ENCODE measurements around the gene CDC27. TPM values are rescaled to one million over a fixed set of nuclear protein-coding genes. Genes with fewer than 3 reads are reported as not detected.
"Not testable (repeated sequence)": the region's sequence is repeated elsewhere in the genome, so short reads cannot be mapped to it uniquely, and the experiment has no call there.

Gene CDC27
- total RNA-seq, 2 experiments from 2014 or later = 74.3 to 164 TPM

DNA sequence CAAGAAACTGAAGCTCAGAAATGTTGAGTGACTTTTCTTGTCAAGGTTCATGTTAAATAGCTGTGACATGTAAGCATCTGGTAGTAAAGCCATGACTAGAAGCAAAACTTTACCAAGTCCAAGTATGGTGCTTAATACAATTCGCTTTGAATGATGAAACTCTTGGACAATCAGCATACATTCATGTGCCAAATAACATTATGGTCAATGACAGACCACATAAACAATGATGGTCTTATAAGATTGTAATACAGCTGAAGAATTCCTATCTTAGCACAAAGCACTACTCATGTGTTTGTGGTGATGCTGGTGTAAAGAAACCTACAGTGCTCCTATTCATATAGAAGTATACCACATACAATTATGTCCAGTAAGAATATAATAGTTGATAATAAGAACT lies 112.9 kb downstream of the CDC27 start:
- POLR2A ChIA-PET = interaction anchor here (0.6 to 0.8 kb wide), 2 partner anchors 83 to 1316 kb away, joined by 5 to 7 read pairs; no protein-coding TSS in a partner anchor

DNA sequence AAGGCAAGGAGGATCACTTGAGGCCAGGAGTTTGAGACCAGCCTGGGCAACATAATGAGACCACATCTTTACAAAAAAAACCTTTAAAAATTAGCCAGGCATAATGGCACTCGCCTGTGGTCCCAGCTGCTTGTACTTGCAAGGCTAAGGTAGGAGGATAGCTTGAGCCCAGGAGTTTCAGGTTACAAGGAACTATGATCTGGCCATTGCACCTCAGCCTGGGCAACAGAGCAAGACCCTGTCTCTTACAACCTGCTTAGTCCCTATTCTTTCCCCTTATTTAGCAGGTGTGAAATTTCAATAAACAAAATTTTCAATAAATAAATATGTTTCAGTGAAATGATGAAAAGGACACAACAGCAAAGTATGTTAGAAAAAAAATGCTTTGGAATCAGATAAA lies 114.7 kb downstream of the CDC27 start:
- H3K4me3 ChIP-seq (ENCODE audit: low read depth, low read length, poor library complexity, severe bottlenecking); H3K9me3 ChIP-seq (ENCODE audit: low read length); H3K9me2 ChIP-seq (ENCODE audit: insufficient read depth, low read length); H3K27ac ChIP-seq (ENCODE audit: low read depth, low read length, poor library complexity, severe bottlenecking); BruUV-seq (replicated peaks); CTCF ChIA-PET (ENCODE audit: unreplicated experiment); intact Hi-C loops (cut with micrococcal nuclease; ENCODE audit: unreplicated experiment); DNase-seq (ENCODE audit: low spot score); H3K36me3 ChIP-seq (ENCODE audit: insufficient read depth, low read length); H3K4me2 ChIP-seq (ENCODE audit: low read length); H2AFZ ChIP-seq (ENCODE audit: low read length); H4K20me1 ChIP-seq (ENCODE audit: insufficient read depth, low read length); POLR2A ChIA-PET; H3K79me2 ChIP-seq (ENCODE audit: insufficient read depth, low read depth, low read length): not testable (repeated sequence)
- H3K4me1 ChIP-seq (ENCODE audit: insufficient read depth, low read length, poor library complexity, severe bottlenecking) = peaks cover 10% of the 10 kb centered on the region

More for the DNA sequence above, 112.9 kb downstream of the CDC27 start:
- no TSS peak for BruUV-seq (replicated peaks)
- TF ChIP-seq, protein P1, sequence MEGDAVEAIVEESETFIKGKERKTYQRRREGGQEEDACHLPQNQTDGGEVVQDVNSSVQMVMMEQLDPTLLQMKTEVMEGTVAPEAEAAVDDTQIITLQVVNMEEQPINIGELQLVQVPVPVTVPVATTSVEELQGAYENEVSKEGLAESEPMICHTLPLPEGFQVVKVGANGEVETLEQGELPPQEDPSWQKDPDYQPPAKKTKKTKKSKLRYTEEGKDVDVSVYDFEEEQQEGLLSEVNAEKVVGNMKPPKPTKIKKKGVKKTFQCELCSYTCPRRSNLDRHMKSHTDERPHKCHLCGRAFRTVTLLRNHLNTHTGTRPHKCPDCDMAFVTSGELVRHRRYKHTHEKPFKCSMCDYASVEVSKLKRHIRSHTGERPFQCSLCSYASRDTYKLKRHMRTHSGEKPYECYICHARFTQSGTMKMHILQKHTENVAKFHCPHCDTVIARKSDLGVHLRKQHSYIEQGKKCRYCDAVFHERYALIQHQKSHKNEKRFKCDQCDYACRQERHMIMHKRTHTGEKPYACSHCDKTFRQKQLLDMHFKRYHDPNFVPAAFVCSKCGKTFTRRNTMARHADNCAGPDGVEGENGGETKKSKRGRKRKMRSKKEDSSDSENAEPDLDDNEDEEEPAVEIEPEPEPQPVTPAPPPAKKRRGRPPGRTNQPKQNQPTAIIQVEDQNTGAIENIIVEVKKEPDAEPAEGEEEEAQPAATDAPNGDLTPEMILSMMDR (conservative IDR thresholded peaks at IDR 0.05; ENCODE audit: low read length) = no peak
- no peak for TF ChIP-seq EZH2phosphoT487 (IDR thresholded peaks at IDR 0.05; ENCODE audit: borderline replicate concordance, low read depth, low read length)
- Histone ChIP-seq H3K27ac (ENCODE audit: low read depth, low read length, poor library complexity, severe bottlenecking) (no peak overlapping the region), H3K9me3 (ENCODE audit: low read length) (no peaks in the 10 kb centered on the region), H3K4me3 (ENCODE audit: low read depth, low read length, poor library complexity, severe bottlenecking) (no peak overlapping the region), H3K4me2 (ENCODE audit: low read length) (no peak overlapping the region), H3K4me1 (ENCODE audit: insufficient read depth, low read length, poor library complexity, severe bottlenecking) (peaks cover 3% of the 10 kb centered on the region), H3K36me3 (ENCODE audit: insufficient read depth, low read length) (peaks cover 14% of the 10 kb centered on the region), H4K20me1 (ENCODE audit: insufficient read depth, low read length) (no peaks in the 10 kb centered on the region), H3K9me2 (ENCODE audit: insufficient read depth, low read length) (no peaks in the 10 kb centered on the region), H2AFZ (ENCODE audit: low read length) (no peak overlapping the region), H3K79me2 (ENCODE audit: insufficient read depth, low read depth, low read length) (no peaks in the 10 kb centered on the region; the same call in 1 of the 2 replicates)
- CTCF ChIA-PET (ENCODE audit: unreplicated experiment) = no interaction called here
- no peak for DNase-seq (ENCODE audit: low spot score)
- intact Hi-C loops (cut with micrococcal nuclease; ENCODE audit: unreplicated experiment) = no loop called here

DNA sequence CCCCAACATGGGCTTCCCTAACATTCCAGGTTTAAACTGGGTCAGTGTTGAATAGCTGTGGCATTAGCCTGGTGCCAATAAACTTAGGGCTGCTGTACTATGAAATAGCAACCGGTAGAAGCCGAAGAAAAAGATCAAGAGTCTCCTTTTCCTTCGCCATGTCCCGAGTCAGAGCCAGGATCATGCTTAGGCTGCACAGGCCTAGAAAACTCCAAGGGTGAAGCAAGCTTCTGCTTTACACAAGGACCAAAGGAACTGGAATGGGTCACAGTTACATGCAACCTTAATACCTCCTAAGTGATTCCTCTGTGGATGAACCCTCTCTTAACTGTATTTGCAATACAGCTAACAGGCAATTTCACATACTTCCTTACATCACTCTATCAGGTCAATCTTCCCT lies 115.5 kb downstream of the CDC27 start:
- POLR2A ChIA-PET; H3K36me3 ChIP-seq (ENCODE audit: insufficient read depth, low read length); intact Hi-C loops (cut with micrococcal nuclease; ENCODE audit: unreplicated experiment); H3K9me3 ChIP-seq (ENCODE audit: low read length); H3K4me2 ChIP-seq (ENCODE audit: low read length); H4K20me1 ChIP-seq (ENCODE audit: insufficient read depth, low read length); H3K4me3 ChIP-seq (ENCODE audit: low read depth, low read length, poor library complexity, severe bottlenecking); BruUV-seq (replicated peaks); CTCF ChIA-PET (ENCODE audit: unreplicated experiment); H2AFZ ChIP-seq (ENCODE audit: low read length); H3K9me2 ChIP-seq (ENCODE audit: insufficient read depth, low read length); DNase-seq (ENCODE audit: low spot score); H3K79me2 ChIP-seq (ENCODE audit: insufficient read depth, low read depth, low read length); H3K27ac ChIP-seq (ENCODE audit: low read depth, low read length, poor library complexity, severe bottlenecking): not testable (repeated sequence)
- peaks cover 10% of the 10 kb centered on the region for H3K4me1 ChIP-seq (ENCODE audit: insufficient read depth, low read length, poor library complexity, severe bottlenecking)

DNA sequence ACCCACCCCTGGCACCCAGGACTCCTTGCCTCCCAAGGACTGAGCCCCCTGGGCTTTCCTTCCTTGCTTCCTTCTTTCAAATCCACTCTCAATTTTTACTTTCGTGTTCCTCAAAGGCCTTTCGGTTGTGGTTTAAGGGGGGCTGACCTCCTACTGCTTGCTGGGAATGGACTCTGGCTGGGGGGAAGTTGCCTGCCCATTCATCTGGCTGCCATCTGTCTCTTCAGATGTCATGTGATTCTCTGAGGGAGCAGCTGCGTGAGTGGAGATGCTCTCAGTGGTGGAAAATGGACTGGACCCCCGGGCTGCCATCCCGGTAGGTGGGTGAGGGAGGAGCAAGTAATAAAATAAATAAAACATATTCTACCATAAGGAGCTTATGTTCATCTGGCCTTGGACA lies 116.2 kb downstream of the CDC27 start:
- Histone ChIP-seq H3K4me2 (ENCODE audit: low read length) (no peak overlapping the region), H3K9me2 (ENCODE audit: insufficient read depth, low read length) (no peaks in the 10 kb centered on the region), H3K27ac (ENCODE audit: low read depth, low read length, poor library complexity, severe bottlenecking) (no peak overlapping the region), H3K36me3 (ENCODE audit: insufficient read depth, low read length) (0 out of 2 replicates have a peak, but pooled peaks cover 4% of the 10 kb centered on the region), H3K9me3 (ENCODE audit: low read length) (no peaks in the 10 kb centered on the region), H3K4me3 (ENCODE audit: low read depth, low read length, poor library complexity, severe bottlenecking) (no peak overlapping the region), H2AFZ (ENCODE audit: low read length) (no peak overlapping the region), H4K20me1 (ENCODE audit: insufficient read depth, low read length) (no peaks in the 10 kb centered on the region), H3K4me1 (ENCODE audit: insufficient read depth, low read length, poor library complexity, severe bottlenecking) (peaks cover 10% of the 10 kb centered on the region), H3K79me2 (ENCODE audit: insufficient read depth, low read depth, low read length) (no peaks in the 10 kb centered on the region)
- DNase-seq (ENCODE audit: low spot score) = no peak
- ChIA-PET POLR2A (no interaction called here), CTCF (ENCODE audit: unreplicated experiment) (no interaction called here)
- BruUV-seq (replicated peaks) = no TSS peak
- intact Hi-C loops (cut with micrococcal nuclease; ENCODE audit: unreplicated experiment) = no loop called here
- TF ChIP-seq, protein P1 (conservative IDR thresholded peaks at IDR 0.05; ENCODE audit: low read length) = no peak
- TF ChIP-seq EZH2phosphoT487 (IDR thresholded peaks at IDR 0.05; ENCODE audit: borderline replicate concordance, low read depth, low read length) = no peak

DNA sequence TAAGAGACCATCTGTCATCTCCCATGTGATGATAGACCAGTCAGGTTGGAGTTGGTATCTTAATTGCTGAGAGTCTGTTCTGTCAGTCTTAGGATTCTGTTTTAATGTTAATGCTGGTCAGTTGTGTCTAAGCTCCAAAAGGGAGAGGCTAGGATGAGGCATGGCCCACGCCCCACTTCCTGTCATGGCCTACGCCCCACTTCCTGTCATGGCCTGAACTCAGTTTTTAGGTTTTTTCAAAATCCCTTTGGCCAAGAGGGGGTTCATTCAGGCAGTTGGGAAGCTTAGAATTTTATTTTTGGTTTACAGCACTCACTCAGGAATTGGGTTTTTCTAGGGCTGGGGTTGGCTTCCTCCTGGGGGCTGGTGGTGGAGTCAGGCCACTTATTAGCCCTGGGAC lies 117.9 kb downstream of the CDC27 start:
- H3K9me2 ChIP-seq (ENCODE audit: insufficient read depth, low read length); POLR2A ChIA-PET; H3K36me3 ChIP-seq (ENCODE audit: insufficient read depth, low read length); H3K79me2 ChIP-seq (ENCODE audit: insufficient read depth, low read depth, low read length); CTCF ChIA-PET (ENCODE audit: unreplicated experiment); H3K4me3 ChIP-seq (ENCODE audit: low read depth, low read length, poor library complexity, severe bottlenecking); H2AFZ ChIP-seq (ENCODE audit: low read length); DNase-seq (ENCODE audit: low spot score); H3K9me3 ChIP-seq (ENCODE audit: low read length); H4K20me1 ChIP-seq (ENCODE audit: insufficient read depth, low read length); intact Hi-C loops (cut with micrococcal nuclease; ENCODE audit: unreplicated experiment); H3K4me2 ChIP-seq (ENCODE audit: low read length); H3K27ac ChIP-seq (ENCODE audit: low read depth, low read length, poor library complexity, severe bottlenecking); BruUV-seq (replicated peaks): not testable (repeated sequence)
- peaks cover 17% of the 10 kb centered on the region for H3K4me1 ChIP-seq (ENCODE audit: insufficient read depth, low read length, poor library complexity, severe bottlenecking)

All from OCI-LY7 (cell line).